Omental fat pad (tissue), 4 donors: ENCODE measurements around the gene SHFL. TPM values are rescaled to one million over a fixed set of nuclear protein-coding genes. Genes with fewer than 3 reads are reported as not detected.

Experiments used
- ATAC-seq: fragments of 150-250 bp; one replicate; pipeline ENCODE4 v1.9.1; 2016; ENCODE audit warnings: mild to moderate bottlenecking, moderate library complexity; ENCODE audit not compliant: low FRiP score
- DNase-seq: peaks from one replicate; pipeline ENCODE4 v3.0.0-alpha.2; 2019; ENCODE audit warnings: low spot score
- total RNA-seq, 4 donors: library from RNA; depleted of rRNA; stranded (reverse); fragments of >200 nt; gene quantifications; one replicate each; pipeline ENCODE4 v1.1.0, GENCODE V29; 2016
- TF ChIP-seq, protein P1 (sequence below), 3 donors: fragments of 450-650 bp; IDR thresholded peaks; one replicate each; pipeline ENCODE4 v1.5.1; 2016 to 2017; ENCODE audit warnings: antibody characterized with exemption in 3 of 3, mild to moderate bottlenecking in 3 of 3, moderate library complexity in 2 of 3

SHFL gene
- 10 to 100 TPM; 20.7 to 36.7 (median 27.7) TPM for total RNA-seq

DNA sequence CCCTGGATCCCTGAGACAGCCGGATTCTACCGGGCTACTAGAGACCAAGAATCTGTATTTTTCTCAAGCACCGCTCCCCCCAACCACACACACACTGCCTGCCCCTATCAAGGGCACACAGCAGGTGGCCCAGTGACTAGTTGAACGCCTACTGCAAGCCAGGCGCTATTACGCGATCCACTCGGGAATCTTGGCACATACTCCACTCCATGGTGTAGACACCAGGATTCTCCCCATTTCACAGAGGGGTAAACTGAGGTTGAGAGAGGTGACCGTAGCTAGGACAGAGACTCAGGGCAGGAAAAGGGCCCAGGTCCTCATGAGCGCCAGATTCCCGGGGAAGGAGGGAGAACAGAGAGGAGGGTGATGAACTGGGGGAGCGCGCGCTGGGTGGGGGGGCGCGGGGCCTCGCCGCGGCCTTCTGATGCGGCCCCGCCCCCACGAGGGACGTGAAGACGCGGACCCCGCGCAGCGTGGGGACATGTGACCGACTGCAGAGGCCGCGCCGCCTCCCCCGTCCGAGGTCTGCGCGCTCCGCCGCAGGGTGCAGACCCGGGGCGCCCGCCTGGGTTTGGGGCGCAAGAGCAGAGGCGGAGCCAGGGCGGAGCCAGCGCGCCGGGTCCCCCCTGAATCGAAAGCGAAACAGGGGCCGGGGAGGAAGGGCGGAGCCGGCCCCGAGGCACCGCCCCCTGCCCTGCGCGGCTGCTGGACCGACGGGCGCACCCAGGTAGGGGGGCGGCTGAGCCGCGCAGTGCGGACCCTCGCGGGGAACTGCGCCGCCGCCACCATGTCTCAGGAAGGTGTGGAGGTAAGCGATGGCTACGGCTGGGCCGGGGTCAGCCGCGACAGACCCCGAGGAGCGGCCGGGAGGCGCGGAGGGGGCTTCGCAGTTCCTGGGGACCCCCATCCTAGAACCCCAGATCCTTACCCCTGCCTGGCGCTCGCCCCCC is at the start of gene SHFL:
SHFL (plus strand) TSS at position 677 of the 950 bp plus-strand sequence; CDS start at position 788, 111 bp downstream.
- TF ChIP-seq, protein P1, sequence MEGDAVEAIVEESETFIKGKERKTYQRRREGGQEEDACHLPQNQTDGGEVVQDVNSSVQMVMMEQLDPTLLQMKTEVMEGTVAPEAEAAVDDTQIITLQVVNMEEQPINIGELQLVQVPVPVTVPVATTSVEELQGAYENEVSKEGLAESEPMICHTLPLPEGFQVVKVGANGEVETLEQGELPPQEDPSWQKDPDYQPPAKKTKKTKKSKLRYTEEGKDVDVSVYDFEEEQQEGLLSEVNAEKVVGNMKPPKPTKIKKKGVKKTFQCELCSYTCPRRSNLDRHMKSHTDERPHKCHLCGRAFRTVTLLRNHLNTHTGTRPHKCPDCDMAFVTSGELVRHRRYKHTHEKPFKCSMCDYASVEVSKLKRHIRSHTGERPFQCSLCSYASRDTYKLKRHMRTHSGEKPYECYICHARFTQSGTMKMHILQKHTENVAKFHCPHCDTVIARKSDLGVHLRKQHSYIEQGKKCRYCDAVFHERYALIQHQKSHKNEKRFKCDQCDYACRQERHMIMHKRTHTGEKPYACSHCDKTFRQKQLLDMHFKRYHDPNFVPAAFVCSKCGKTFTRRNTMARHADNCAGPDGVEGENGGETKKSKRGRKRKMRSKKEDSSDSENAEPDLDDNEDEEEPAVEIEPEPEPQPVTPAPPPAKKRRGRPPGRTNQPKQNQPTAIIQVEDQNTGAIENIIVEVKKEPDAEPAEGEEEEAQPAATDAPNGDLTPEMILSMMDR (IDR thresholded peaks at IDR 0.05) = no peak
- DNase-seq = no peak
- ATAC-seq = peak; percentile 87

DNA sequence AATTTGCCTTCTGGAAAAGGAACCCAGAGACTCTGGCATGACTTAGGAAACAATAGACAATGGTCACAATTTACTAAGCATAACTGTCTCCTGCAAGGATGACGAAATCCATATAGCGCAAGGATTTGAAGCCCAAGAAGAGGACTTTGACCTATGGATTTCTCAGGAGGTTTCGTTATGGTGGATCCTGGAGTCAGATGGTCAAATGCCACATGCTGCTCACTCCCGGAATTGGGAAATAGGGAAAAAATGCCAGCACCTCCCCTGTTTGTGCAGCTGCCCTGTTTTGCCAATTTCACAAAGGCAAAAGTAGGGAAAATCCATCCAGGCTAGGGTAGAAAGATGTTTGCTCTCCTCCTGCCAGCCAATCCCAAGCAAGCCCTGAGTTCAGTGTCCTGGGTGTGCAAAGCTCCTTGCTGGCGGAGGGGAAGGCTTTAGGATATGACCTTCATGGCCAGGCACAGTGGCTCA is 49.5 kb upstream of the SHFL start:
- TF ChIP-seq, protein P1 (IDR thresholded peaks at IDR 0.05) = no peak
- no peak for DNase-seq
- no peak for ATAC-seq

GRCh38 chr19:10037367-10037766 is 48.8 kb upstream of the SHFL start:
- TF ChIP-seq, protein P1 (IDR thresholded peaks at IDR 0.05) = no peak
- DNase-seq (no peak), ATAC-seq (no peak)

- no peak for ATAC-seq
- DNase-seq = no peak
- TF ChIP-seq, protein P1 (IDR thresholded peaks at IDR 0.05) = no peak
Observed at GRCh38 chr19:10037809-10038208, 48.3 kb upstream of the SHFL start.

DNA sequence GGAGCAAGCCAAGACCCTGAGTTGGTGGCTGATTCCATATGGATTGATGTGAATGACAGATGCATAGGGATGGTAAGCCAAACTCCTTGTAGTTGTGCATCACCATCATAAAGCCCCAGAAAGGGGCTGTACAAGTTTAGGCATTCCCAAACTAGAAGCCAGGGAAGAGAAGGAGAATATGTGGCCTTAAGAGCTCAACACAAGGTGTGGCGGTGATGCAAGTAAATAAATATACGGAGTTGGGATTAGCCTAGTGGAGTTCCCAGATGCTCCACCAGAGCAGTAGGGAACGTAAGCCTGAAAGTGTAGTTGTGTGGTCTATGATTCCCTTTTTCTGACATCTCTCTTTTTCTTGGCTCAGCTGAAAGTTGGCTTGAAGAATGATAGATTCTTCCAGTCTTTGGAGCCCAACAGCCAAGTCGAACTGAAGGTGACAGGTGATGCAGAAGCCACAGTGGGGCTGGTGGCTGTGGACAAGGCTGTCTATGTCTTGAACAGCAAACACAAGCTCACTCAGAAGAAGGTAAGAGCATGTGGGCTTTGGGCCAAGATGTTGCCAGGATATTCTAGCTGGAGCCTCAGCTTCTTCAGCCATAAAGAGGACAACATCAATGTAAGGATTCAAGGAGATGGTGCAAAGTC is 42.7 kb upstream of the SHFL start:
- ATAC-seq (no peak), DNase-seq (no peak)
- TF ChIP-seq, protein P1 (IDR thresholded peaks at IDR 0.05) = no peak

DNA sequence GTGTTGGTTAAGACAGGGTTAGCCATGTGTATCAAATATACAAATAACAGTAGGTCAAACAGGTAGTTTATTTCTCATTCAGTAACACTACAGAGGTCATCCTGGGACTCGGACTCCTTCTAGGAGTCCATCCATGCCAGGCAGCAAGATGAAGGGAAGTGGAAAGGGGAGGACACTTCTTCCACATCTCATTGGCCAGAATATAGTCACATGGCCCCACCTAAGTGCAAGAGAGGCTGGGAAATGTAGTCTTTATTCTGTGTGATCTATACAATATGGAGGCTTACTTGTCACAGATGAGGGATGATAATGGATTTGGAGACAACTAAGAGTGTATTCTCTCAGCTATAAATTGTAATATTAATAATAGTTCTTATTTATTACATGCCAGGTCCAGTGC is 41.7 kb upstream of the SHFL start:
- TF ChIP-seq, protein P1 (IDR thresholded peaks at IDR 0.05) = no peak
- no peak for DNase-seq
- ATAC-seq = no peak
